Cardiac atrium fibroblast (primary cell): ENCODE data around the gene BRMS1L. TPM values are rescaled to one million over a fixed set of nuclear protein-coding genes. Genes with fewer than 3 reads are reported as not detected.

Experiments used
- total RNA-seq: library from RNA; depleted of rRNA; stranded (reverse); fragments of >200 nt; gene quantifications from 2 replicates; pipeline ENCODE4 v1.2.3, GENCODE V29; 2015

The BRMS1L gene, protein sequence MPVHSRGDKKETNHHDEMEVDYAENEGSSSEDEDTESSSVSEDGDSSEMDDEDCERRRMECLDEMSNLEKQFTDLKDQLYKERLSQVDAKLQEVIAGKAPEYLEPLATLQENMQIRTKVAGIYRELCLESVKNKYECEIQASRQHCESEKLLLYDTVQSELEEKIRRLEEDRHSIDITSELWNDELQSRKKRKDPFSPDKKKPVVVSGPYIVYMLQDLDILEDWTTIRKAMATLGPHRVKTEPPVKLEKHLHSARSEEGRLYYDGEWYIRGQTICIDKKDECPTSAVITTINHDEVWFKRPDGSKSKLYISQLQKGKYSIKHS
- 1.8 and 3.6 TPM in 2 replicates for total RNA-seq

DNA sequence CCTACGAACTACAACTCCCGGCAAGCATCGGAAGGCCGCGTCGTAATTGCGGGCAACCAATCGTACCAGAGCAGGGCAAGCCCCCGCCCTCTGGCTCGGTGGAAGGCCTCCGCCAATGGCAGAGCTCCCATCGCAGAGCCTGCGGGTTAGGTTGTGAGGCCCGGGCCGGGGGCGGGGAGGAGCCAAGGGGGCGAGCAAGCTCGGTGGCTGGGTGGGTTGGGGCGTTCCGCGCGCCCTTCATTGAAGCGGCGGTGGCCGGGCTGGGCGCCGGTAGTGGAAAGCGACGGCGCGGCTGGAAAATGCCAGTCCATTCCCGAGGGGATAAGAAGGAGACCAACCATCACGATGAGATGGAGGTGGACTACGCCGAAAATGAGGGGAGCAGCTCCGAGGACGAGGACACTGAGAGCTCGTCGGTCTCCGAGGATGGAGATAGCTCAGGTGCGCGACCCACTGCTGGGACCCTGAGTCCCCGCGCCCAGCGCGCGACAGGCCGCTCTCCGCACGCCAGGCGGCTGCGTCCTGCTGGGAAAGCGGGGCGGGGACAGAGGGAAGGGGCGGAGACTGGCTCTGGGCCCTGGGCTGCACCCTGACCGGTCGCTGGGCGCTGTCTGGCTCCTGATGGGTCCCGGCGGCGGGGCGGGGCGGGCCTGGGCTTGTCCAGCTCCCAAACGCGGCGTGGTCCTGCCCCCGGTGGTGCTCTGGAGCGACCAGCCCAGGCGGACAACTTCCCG lies at the start of gene BRMS1L:
Gene BRMS1L (plus strand): TSS at position 121 of the 734 bp plus-strand sequence. CDS start 179 bp downstream, at position 300.

DNA sequence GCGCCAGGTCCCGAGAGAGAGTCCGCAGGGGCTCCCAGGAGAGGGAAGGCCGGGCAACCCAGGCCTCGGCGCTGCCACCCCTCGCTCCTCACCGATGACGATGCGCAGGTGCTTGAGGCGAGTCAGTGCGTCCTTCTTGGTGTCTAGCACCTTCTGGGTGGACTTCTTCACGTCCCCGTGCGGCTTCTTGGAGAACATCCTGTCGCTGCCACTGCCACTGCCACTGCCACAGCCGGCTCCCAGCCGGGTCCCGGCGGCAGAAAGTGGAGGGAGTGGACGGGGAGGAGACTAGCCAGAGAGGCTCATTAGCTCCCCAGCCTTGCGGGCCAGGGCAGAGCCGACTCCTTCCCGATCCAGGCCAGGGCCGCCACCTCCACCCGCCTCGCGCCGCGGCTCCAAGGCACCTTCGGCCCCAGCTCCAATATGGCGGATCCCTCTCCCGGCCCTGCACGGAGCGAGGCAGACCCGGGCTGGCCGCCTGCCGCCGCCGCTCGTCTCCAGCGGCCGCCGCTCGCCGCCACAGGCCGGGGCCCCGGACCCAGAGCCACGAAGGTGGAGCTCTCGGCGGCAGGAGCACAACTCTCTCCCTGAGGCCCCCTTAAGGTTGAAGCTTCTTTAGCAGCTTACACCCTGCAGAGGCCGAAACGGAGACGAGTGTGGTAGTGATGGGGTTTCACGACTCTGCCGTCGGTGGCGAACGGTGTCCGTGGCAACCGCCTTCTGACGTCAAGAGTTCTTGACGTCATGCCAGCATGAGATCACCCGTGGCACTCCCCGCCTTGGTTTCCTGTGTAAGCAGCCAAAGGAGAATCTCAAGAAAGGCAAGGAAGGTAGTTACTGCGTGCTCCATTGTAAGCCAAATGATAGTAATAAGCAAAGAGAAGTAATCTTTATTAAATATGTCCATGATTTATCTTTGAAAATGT lies 17.2 kb upstream of the BRMS1L start, which contains the start of gene RALGAPA1:
Gene RALGAPA1 (minus strand): TSS at position 658 of the 926 bp plus-strand sequence. CDS start 460 bp downstream, at position 198.

Other genes with a start within 250 kb of the BRMS1L start
- gene RALGAPA1, start 17.0 kb upstream of the BRMS1L start, total RNA-seq = 13.8 and 14.8 TPM in 2 replicates